Measurements from ENCODE around the gene MEIS2. TPM values are rescaled to one million over a fixed set of nuclear protein-coding genes. Genes with fewer than 3 reads are reported as not detected.

Gene MEIS2
- total RNA-seq, 1 donor from 2014 or later = 53.1 TPM

- DNase-seq (ENCODE audit: low read depth, low spot score) = no peak
These were observed 22.6 kb downstream of the MEIS2 start for GRCh38 chr15:37077623-37078351.

GRCh38 chr15:37076543-37076942, 23.8 kb downstream of the MEIS2 start:
- DNase-seq (ENCODE audit: low read depth, low spot score) = no peak

- DNase-seq (ENCODE audit: low read depth, low spot score) = no peak
These were observed 24.6 kb downstream of the MEIS2 start for GRCh38 chr15:37075777-37076176.

- no peak for DNase-seq (ENCODE audit: low read depth, low spot score)
These were observed 28.2 kb downstream of the MEIS2 start for GRCh38 chr15:37072181-37072580.

GRCh38 chr15:37071134-37071533, 29.2 kb downstream of the MEIS2 start:
- DNase-seq (ENCODE audit: low read depth, low spot score) = no peak

- DNase-seq (ENCODE audit: low read depth, low spot score) = no peak
These were observed 29.7 kb downstream of the MEIS2 start for GRCh38 chr15:37070686-37071085.

- no peak for DNase-seq (ENCODE audit: low read depth, low spot score)
These were observed 38.4 kb downstream of the MEIS2 start for GRCh38 chr15:37061996-37062395.

- peak; percentile 78 for DNase-seq (ENCODE audit: low read depth, low spot score)
These were observed 41.3 kb downstream of the MEIS2 start for GRCh38 chr15:37059086-37059485.

GRCh38 chr15:37058316-37058985, 41.9 kb downstream of the MEIS2 start:
- peak; percentile 40 for DNase-seq (ENCODE audit: low read depth, low spot score)

- DNase-seq (ENCODE audit: low read depth, low spot score) = no peak
These were observed 42.5 kb downstream of the MEIS2 start for GRCh38 chr15:37057831-37058230.

GRCh38 chr15:37057256-37057655, 43.1 kb downstream of the MEIS2 start:
- DNase-seq (ENCODE audit: low read depth, low spot score) = no peak

- DNase-seq (ENCODE audit: low read depth, low spot score) = no peak
These were observed 43.9 kb downstream of the MEIS2 start for GRCh38 chr15:37056177-37057121.

- no peak for DNase-seq (ENCODE audit: low read depth, low spot score)
These were observed 44.9 kb downstream of the MEIS2 start for GRCh38 chr15:37055481-37055880.

- no peak for DNase-seq (ENCODE audit: low read depth, low spot score)
These were observed 46.0 kb downstream of the MEIS2 start for GRCh38 chr15:37054336-37054735.

GRCh38 chr15:37053166-37053565, 47.2 kb downstream of the MEIS2 start:
- no peak for DNase-seq (ENCODE audit: low read depth, low spot score)

GRCh38 chr15:37050345-37050744, 50.0 kb downstream of the MEIS2 start:
- no peak for DNase-seq (ENCODE audit: low read depth, low spot score)

- DNase-seq (ENCODE audit: low read depth, low spot score) = no peak
These were observed 53.3 kb downstream of the MEIS2 start for GRCh38 chr15:37046876-37047614.

GRCh38 chr15:37045859-37046740, 54.2 kb downstream of the MEIS2 start:
- DNase-seq (ENCODE audit: low read depth, low spot score) = no peak

GRCh38 chr15:37044915-37045648, 55.3 kb downstream of the MEIS2 start:
- DNase-seq (ENCODE audit: low read depth, low spot score) = no peak

- DNase-seq (ENCODE audit: low read depth, low spot score) = no peak
These were observed 58.5 kb downstream of the MEIS2 start for GRCh38 chr15:37041836-37042235.

Measured in pulmonary artery endothelial cell (primary cell).